Vein endothelial cell (primary cell): ENCODE measurements around the gene ZNF621. TPM values are rescaled to one million over a fixed set of nuclear protein-coding genes. Genes with fewer than 3 reads are reported as not detected.

Experiments used
- small RNA-seq: library from RNA; depleted of rRNA; stranded (forward); fragments of <200 nt; gene quantifications from one replicate; pipeline ENCODE3, GENCODE V24; 2012
- total RNA-seq: library from RNA; depleted of rRNA; stranded (reverse); fragments of >200 nt; gene quantifications from 2 replicates; pipeline ENCODE4 v1.2.3, GENCODE V29; 2012

Gene ZNF621
- 14.4 and 16.7 TPM in 2 replicates for total RNA-seq

GRCh38 chr3:40524568-40525285, at the start of gene ZNF621:
Gene ZNF621, plus strand, starts transcription at chr3:40524960. Its CDS starts 881 bp downstream, at chr3:40525841.

GRCh38 chr3:40476478-40477470, 48.0 kb upstream of the ZNF621 start, which contains the start of gene ZNF619:
Gene ZNF619, plus strand, starts transcription at chr3:40477122. Its CDS starts 858 bp downstream, at chr3:40477980.

GRCh38 chr3:40505599-40506462, 18.9 kb upstream of the ZNF621 start, which contains the start of gene ZNF620:
Gene ZNF620, plus strand, starts transcription at chr3:40506039. Its CDS starts 314 bp downstream, at chr3:40506353.

Small RNA genes within 50 kb of the gene (small RNA-seq; reads per million reads assigned to genes)
- 0.11 reads per million for gene RNU5B-2P

Other genes starting within 250 kb of the ZNF621 start
- gene EIF1B, start 215.3 kb upstream of the ZNF621 start, total RNA-seq, result 19.6 and 20.1 TPM in 2 replicates
- under 0.01 TPM in 1 of 2 replicates, not detected in the other for gene ENTPD3, start 137.8 kb upstream of the ZNF621 start, total RNA-seq
- 366 and 430 TPM in 2 replicates for gene RPL14, start 67.6 kb upstream of the ZNF621 start, total RNA-seq
- gene ZNF619, start 47.8 kb upstream of the ZNF621 start, total RNA-seq, result 6.9 and 7.0 TPM in 2 replicates
- 3.6 and 5.7 TPM in 2 replicates for gene ZNF620, start 18.9 kb upstream of the ZNF621 start, total RNA-seq